Neutrophil (primary cell): ENCODE results near the gene ORC1.

Experiments used
- H3K27ac ChIP-seq: fragments of 200-600 bp; sonication (generic); 2 replicates; pipeline ENCODE4 v1.5.1; 2016; ENCODE audit warnings: mild to moderate bottlenecking, moderate library complexity
- H3K27me3 ChIP-seq: fragments of 200-600 bp; sonication (generic); 2 replicates; pipeline ENCODE4 v1.6.0; 2016; ENCODE audit warnings: mild to moderate bottlenecking
- H3K36me3 ChIP-seq: fragments of 200-600 bp; sonication (generic); 2 replicates; pipeline ENCODE4 v1.5.1; 2017
- H3K4me1 ChIP-seq, 2 experiments: fragments of 200-600 bp in 1 of 2; sonication (generic) in 1 of 2; 1 replicate in 1 of 2; 2 replicates in 1 of 2; pipeline versions ENCODE4 v1.5.1 to v1.6.1; 2013 to 2016; ENCODE audit warnings: low read depth in 1 of 2, low read length in 1 of 2, mild to moderate bottlenecking in 1 of 2, moderate library complexity in 1 of 2; ENCODE audit not compliant: control insufficient read depth in 1 of 2, insufficient read depth in 1 of 2
- H3K4me3 ChIP-seq, 2 experiments: fragments of 200-600 bp in 1 of 2; sonication (generic) in 1 of 2; 1 replicate in 1 of 2; 2 replicates in 1 of 2; pipeline ENCODE4 v1.5.1; 2013 to 2016; ENCODE audit warnings: low read depth in 1 of 2, low read length in 1 of 2, mild to moderate bottlenecking in 1 of 2, moderate library complexity in 1 of 2
- H3K9me3 ChIP-seq: fragments of 200-600 bp; sonication (generic); 2 replicates; pipeline ENCODE4 v1.5.1; 2016
- TF ChIP-seq, protein P1 (sequence below): fragments of 200-600 bp; sonication (generic); IDR thresholded peaks from 2 replicates; pipeline ENCODE4 v1.5.1; 2016; ENCODE audit warnings: antibody characterized with exemption

ORC1 gene

DNA sequence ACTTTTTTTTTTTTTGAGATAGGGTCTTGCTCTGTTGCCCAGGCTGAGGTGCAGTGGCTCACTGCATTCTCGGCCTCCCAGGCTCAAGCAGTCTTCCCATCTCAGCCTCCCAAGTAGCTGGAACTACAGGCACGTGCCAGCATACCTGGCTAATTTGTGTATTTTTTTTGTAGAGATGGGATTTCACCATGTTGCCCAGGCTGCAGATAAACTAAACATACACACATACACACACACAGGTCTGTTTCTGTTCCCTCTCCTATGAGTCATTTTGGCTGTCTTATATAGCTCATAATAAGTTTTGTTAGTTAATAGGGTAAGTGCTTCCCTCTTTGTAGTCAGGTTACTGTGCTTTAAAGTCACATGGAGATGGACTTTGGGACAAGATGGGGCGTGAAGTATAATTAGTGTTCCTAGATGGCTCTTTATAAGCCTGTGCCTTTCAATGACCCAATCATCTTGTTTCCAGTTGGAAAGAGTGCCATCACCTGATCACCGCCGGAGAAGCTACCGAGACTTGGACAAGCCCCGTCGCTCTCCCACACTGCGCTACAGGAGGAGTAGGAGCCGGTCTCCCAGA is 9.3 kb upstream of the ORC1 start:
- Histone ChIP-seq H3K4me3 (no peak overlapping the region), H3K9me3 (no peaks in the 10 kb centered on the region), H3K36me3 (peaks cover 94% of the 10 kb centered on the region), H3K27ac (no peak overlapping the region), H3K27me3 (no peaks in the 10 kb centered on the region), H3K4me1 (no peaks in the 10 kb centered on the region)
- TF ChIP-seq, protein P1, sequence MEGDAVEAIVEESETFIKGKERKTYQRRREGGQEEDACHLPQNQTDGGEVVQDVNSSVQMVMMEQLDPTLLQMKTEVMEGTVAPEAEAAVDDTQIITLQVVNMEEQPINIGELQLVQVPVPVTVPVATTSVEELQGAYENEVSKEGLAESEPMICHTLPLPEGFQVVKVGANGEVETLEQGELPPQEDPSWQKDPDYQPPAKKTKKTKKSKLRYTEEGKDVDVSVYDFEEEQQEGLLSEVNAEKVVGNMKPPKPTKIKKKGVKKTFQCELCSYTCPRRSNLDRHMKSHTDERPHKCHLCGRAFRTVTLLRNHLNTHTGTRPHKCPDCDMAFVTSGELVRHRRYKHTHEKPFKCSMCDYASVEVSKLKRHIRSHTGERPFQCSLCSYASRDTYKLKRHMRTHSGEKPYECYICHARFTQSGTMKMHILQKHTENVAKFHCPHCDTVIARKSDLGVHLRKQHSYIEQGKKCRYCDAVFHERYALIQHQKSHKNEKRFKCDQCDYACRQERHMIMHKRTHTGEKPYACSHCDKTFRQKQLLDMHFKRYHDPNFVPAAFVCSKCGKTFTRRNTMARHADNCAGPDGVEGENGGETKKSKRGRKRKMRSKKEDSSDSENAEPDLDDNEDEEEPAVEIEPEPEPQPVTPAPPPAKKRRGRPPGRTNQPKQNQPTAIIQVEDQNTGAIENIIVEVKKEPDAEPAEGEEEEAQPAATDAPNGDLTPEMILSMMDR, result no peak

- peaks cover 41 to 43% of the 10 kb centered on the region in 2 experiments for H3K4me1 ChIP-seq
- H3K4me3 ChIP-seq, result peak overlapping the region; percentile 88 to 96
- H3K27ac ChIP-seq, result peak overlapping the region; percentile 89
- H3K9me3 ChIP-seq, result no peaks in the 10 kb centered on the region
- H3K36me3 ChIP-seq, result peaks cover 35% of the 10 kb centered on the region
- H3K27me3 ChIP-seq, result no peaks in the 10 kb centered on the region
- TF ChIP-seq, protein P1, result no peak
These were observed 734 bp upstream of the ORC1 start for GRCh38 chr1:52404975-52405338.

DNA sequence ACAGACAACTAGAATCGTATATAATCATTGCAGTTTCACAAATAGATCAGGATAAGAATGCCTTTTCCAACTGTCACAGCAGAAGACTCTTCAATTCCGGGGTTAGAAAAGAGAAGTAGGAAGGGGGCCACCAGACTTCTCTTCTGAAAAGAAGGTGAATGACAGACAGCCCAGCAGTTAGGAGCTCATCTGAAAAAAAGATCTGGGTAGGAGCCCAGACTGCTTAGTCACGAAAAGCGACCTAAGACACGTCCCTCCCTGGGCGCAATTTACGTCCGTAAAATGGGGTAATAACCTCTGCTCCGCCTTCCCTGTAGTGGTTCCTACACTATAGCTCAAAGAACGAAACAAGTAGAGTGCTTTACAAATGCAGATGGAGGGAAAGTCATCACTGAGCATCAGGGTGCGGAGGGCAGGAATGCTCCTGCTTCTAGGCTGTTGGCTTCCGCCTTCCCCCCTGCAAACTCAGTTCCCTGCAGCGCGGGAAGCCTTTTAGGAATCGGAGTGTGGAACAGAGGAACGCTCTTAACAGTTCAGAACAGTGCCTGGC is 582 bp downstream of the ORC1 start:
- H3K36me3 ChIP-seq, result peaks cover 26% of the 10 kb centered on the region
- TF ChIP-seq, protein P1, result no peak
- H3K27ac ChIP-seq, result peak overlapping the region; percentile 89
- no peaks in the 10 kb centered on the region for H3K9me3 ChIP-seq
- no peaks in the 10 kb centered on the region for H3K27me3 ChIP-seq
- peaks cover 41 to 43% of the 10 kb centered on the region in 2 experiments for H3K4me1 ChIP-seq
- H3K4me3 ChIP-seq, result peak overlapping the region; percentile 88 to 96

- peaks cover 18% of the 10 kb centered on the region for H3K36me3 ChIP-seq
- peaks cover 41 to 43% of the 10 kb centered on the region in 2 experiments for H3K4me1 ChIP-seq
- H3K4me3 ChIP-seq, result no peak overlapping the region
- H3K27me3 ChIP-seq, result no peaks in the 10 kb centered on the region
- H3K27ac ChIP-seq, result no peak overlapping the region
- no peaks in the 10 kb centered on the region for H3K9me3 ChIP-seq
- TF ChIP-seq, protein P1, result no peak
These were observed 1.4 kb downstream of the ORC1 start for GRCh38 chr1:52402860-52403240.

- Histone ChIP-seq H3K27ac (no peak overlapping the region), H3K4me3 (no peak overlapping the region), H3K36me3 (peaks cover 31% of the 10 kb centered on the region), H3K4me1 (peaks cover 16 to 19% of the 10 kb centered on the region in 2 experiments), H3K9me3 (no peaks in the 10 kb centered on the region), H3K27me3 (no peaks in the 10 kb centered on the region)
- TF ChIP-seq, protein P1, result no peak
These were observed 4.1 kb downstream of the ORC1 start for GRCh38 chr1:52400131-52400530.
